ENCODE data around the gene PAPPA.

The PAPPA gene

DNA sequence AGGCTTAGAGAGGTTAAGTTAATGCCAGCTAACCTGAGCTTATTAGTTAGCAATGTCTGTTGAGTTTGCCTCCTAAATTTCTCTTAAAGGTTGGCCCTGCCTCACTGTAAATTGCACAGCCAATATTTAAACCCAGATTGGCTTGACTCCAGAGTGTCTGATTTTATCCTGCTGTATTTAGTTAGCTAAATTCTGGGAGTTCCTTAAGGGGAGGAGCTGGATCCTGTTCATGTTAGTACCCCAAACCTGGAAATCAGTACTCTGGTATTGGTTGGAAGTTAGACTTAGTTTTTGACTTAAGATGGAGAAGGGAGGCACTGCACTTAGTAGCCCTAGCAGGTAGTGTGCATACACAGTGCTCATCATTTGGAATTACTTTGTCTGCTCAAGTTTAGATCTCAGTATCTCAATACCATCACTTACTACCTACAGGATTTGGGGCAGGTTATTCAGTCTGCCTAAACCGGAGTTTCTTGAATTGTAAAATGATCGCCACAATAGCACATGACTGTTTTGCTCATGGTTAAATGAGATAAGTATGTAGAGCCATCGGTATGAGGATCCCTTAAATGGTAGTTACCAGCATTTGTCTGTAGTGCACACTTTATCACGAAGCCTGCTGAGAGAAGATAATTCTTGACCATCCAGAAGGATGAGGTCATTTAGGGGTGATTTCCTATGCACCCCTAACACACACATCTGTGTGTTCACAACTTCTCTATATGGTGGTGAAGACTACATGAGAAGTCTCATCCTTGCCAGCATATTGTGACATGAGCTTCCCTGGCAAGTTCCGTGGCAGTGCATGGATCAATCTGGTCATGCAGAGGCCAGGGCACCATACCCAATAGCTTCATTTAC, 268.8 kb downstream of the PAPPA start:
- DNase-seq (ENCODE audit: low spot score) = no peak

DNA sequence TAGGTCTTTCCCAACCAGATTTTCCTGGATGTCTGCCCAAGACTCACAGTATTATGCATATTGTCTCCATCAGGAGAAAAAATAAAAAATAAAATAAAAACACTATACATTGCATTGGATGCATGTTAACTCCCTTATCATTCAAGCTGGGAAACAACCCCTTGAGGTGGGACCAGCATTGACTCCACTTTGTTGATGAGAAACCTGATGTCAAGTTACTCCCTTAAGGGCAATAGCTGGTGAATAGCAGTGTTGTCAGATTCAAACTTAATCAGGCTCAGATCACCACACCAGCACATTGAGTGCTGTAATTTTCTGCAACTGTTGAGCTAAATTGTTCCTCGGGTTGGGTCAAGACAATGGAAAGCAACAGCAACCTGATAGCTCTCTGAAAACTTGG, 269.6 kb downstream of the PAPPA start:
- no peak for DNase-seq (ENCODE audit: low spot score)

DNA sequence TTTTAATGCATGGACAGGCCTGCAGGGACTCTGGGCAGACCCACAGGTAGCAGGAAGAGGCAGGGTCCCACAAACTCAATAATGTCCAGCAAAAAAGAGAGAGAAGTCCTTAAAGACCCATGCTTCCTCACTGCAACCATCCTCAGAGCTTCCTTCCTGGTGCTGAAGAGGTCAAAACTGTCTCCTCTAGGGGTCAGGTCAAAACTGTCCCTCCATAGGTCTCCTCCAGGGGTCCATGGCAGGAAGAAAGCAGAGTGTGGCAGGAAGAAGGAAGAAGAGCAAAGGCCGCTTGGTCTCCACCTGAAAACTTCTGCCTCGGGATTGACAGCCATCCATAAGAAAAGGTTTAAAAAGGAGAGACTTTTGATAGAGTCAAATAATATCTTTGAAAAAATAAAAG, 271.7 kb downstream of the PAPPA start:
- no peak for DNase-seq (ENCODE audit: low spot score)

DNA sequence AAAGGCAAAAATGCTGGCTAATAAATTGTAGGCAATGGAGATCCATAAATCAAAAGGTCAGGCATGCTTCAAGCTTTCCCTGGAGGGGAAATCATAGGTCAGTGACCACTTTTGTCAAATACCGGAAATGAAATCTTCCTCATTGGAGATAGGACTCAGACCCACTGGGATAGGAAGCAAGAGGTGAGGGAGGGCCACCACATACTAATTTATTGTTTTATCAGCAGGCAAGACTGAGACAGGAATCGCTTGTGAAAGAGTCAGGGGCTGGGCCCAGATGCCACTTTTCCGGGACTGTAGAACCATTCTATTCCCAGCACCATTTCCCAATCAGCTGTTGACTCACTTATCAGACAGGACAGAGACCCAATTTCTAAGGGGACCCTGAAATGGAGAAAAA, 277.3 kb downstream of the PAPPA start:
- no peak for DNase-seq (ENCODE audit: low spot score)

DNA sequence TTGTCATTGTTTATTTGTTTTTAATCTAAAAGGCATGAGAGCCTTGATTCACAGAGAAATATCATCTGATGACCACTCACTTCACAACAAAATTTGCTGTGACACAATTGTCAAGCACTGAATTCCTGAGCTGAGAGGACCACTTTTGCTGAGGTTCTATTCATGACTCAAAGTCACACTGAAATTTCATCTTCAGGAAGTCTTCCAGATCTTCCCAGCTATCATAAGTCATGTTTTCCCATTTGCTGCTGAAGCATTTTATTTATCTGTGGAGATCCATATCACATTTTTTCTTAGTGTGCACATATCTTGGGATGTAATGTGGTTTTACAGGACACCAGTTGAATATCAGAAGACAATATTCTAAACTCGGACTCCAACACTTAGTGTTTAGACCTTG, 278.5 kb downstream of the PAPPA start:
- DNase-seq (ENCODE audit: low spot score) = no peak

DNA sequence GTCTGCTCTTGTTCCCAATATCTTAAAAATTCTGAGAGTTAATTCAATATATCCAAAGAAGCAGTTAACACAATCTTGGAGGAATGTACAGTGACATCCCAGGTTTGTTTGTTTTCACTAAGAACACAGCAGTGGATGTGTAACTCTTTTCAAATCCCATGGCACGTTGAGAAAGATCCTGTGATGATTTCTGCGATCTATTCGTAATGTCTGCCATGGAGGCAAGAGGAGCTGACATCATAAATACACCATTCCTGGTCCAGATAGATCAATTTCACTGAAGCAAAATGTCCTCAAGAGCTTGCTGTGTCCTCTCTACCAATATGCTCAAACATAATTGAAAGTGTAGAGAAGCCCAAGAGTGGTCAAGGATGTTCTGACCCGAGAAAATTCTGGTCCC, 280.7 kb downstream of the PAPPA start:
- DNase-seq (ENCODE audit: low spot score) = no peak

DNA sequence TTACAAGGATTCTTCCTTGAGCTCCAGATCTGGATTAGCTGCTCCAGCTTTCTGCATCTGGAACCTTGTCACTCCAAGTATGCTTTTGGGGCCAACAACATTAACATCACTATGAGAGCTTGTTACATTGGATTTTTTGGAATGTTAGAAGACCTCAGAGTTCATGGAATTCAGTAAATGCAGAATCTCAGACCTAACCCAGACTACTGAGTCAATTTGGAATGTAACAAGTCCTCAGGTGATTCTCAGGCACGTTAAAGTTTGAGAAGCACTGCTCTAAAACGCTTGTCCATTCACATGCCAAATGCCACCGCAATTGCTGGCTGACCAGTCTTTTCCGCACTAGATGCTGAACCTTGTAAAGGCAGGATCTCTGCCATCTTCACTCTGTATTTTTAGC, 282.1 kb downstream of the PAPPA start:
- DNase-seq (ENCODE audit: low spot score) = no peak

DNA sequence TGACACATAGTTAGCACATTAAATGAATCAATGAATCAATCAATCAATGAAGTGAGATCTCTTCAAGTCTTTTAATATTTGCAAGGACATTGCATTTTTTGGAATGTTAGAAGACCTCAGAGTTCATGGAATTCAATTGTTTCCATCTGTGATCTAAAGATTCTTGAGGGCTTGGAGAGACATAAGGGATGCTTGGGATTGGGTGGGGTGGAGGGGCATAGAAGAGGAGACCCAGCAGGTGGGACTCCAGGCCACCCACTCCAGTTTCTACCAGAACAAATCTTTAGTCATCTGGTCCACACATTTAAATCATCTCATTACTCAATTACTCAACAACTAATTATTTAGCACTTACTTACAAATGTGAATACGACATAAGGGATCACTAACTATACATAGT, 282.5 kb downstream of the PAPPA start:
- DNase-seq (ENCODE audit: low spot score) = no peak

DNA sequence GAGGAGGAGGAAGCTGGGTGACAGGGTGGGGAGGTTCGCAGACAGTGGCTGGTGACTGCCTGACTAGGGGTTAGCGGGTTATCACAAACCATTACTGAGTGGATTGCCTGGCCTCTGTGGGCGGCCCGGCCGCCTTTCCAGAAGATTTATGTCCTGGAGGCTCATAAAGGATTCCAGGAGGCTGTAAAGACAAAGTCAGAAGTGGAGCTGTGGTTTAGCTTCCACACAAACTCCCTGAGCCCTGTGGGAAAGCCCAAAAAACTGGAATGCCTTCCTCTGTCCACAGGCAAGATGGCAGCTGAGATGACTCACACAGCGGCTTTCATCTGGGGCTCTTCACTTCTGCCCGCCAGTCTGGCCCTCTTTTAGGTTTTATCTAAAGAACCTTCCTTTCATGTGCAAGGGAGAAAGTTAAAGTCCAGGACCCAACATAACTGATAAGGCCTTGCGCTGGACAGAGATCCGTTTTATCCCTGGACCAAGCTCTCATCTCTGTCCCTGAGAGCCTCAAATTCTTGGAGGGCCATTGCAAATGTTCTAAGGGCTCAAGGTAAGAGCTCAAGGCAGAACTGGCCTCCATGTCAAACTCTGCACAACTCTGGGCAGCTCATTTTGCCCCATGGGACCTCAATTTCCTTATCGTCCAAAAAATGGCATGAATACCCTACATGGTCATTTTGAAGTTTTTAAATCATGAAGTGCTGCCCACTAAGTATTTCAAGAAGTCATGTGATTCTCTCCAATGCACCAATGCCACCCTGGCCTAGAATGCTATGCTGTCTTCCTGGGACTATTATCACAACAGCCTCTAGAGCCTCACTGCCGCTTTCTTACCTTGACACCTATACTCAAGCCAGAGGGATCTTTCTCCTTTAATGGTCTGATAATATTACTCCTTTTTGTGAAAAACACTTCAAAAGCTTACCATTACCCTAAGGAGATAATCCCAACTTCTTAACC, 284.1 kb downstream of the PAPPA start:
- DNase-seq (ENCODE audit: low spot score) = no peak

DNA sequence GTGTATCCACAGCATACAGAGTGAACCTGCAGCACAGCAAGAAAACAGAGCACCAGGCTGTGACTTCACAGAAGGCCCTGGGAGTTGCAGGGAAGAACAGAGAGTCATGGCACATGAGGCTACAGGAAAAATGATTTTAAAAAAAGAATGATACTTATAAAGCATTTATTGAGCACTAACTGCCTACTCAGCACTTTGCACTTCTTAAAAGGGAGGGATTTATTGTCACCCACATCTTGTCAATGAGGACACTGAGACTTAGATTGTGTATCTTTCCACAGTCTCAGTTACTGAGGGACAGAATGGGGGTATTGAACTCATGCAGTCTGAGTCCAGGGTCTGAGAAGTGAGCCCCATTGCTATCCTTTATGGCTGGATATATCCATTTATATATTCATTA, 288.9 kb downstream of the PAPPA start:
- DNase-seq (ENCODE audit: low spot score) = no peak

DNA sequence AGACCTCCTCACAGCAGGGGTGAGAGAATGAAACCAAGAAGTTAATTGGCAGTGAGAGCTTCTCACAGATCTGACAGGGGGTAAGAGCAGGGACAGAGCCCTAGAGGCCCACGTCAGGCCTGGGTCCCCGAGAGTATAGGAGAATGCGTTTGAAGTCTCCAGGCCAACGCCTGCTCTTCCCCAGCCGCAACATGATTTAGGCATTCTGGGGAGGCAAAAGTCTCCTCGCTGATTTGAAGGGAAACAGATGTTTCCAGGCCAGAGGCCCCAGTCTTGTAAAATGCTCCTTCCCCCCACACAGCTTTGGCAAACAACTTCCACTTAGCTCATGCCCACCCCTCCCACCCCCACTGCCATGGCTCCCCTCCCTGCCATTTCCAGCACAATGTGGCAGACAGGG, 294.3 kb downstream of the PAPPA start:
- no peak for DNase-seq (ENCODE audit: low spot score)

DNA sequence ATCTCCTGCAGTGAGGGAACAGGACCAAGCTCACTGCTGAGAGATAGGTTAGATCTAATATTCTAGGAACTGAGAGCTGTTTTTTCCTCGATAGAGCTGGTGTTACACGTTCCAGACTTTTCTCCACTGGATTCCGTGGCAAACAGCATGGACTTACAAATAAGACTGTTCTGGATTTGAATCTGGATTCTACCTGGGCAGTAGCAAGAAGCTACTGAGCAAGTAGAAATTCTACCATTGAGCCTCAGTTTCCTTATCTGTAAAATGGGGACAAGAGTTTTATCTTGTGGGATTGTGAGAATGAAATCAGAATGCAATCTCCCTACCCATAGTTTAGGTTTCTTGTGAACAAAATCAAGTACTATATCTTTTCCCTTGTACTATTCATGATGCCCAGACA, 294.8 kb downstream of the PAPPA start:
- no peak for DNase-seq (ENCODE audit: low spot score)

DNA sequence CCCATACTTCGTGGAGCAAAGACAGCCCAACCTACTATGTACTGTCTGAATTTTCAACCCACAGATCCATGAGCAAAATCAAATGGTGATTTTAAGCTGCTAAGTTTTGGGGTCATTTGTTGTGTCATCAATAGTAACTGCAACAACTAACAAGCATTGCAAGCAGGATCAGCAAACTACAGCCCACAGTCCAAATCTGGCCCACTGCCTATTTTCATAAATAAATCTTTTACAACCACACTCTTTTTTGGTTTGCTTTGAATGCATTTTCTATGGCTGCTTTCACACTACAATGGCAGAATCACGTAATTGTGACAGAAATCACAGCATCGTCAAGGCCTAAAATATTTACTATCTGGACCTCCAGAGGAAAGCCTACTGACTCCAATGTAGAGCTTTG, 296.4 kb downstream of the PAPPA start:
- no peak for DNase-seq (ENCODE audit: low spot score)

DNA sequence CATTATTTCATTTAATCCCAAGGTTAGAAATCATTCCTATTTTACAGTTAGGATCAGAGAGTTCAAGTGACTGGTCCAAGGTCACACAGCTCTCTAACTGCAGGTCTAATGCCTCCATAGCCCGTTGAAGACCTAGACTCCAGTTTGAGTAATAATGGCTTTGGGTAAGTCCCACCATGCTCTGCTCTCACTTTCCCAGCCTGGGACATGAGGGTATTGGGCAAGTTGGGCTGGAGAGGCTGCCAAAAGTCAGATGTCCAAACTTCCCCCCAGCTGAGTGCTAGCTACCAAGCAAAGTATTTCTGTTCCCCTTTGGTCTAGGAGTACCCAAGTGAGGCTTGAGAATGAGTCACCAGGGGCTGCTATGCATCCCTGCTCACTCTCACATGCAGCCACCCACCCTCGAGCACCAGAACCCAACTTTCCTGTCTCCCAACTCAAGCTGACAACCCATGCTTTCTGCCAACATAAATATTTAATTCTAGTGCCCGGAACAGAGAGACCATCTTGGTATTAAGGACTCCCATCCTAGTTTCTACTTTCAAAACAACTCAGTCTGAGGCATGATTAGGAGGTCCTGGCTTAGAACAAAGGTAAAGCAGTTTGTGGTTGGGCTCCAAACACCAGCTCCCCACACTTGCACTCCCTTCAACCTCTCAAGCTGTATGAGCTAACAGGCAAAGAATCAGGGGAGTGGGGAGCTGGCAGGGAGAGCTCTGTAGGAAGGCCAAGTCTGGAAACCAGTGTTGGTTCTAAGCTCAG, 297.0 kb downstream of the PAPPA start:
- no peak for DNase-seq (ENCODE audit: low spot score)

DNA sequence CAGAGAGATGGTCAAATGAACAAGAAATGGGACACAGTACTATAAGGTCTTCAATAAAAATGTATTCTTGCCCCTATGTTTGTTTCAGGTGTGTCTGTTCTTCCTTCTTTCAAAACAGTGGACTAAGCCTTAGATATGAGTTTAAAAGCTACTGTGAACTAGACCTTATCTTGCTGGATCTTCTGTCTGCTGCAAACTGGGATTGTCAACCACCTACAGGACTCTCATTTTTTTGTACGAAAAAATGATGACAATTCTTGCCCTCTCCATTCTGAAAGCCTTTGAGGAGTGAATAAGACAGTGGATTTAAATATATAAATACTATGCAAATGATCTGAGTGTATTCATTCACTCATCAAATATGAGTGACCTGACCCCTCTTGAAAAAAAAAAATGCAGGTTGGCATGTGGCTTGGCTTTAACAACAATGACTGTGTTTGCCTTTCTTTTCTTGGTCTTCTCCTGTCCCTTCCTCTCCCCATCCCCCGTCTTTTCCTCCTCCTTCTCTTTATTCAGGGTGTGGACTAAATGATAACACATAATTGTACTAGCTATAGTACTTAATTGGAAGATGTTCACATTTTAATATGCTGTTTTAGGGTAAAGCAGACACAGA, 298.0 kb downstream of the PAPPA start:
- no peak for DNase-seq (ENCODE audit: low spot score)

All from activated CD4-positive, alpha-beta T cell treated with anti-CD3 and anti-CD28 coated beads, Interleukin-2, Interleukin-4, amounts not matched to agents 100 ng/mL and 50 ng/mL, durations not matched to agents 16 hours and 8 hours (primary cell).